Measurements from ENCODE around the gene NLRP11. TPM values are rescaled to one million over a fixed set of nuclear protein-coding genes. Genes with fewer than 3 reads are reported as not detected.
"Not testable (repeated sequence)": the region's sequence is repeated elsewhere in the genome, so short reads cannot be mapped to it uniquely, and the experiment has no call there.

The NLRP11 gene
- polyA plus RNA-seq, 3 donors: not detected

GRCh38 chr19:55778331-55778730, 53.5 kb downstream of the NLRP11 start:
- no peak for DNase-seq
- Histone ChIP-seq H4K20me1 (ENCODE audit: insufficient read depth, low read length) (no peaks in the 10 kb centered on the region), H3K4me1 (ENCODE audit: control insufficient read depth in 1 of 2, insufficient read depth in 2 of 2, low read length in 2 of 2) (no peaks in the 10 kb centered on the region), H3K9ac (ENCODE audit: insufficient read depth, low read length, poor library complexity, severe bottlenecking) (no peak overlapping the region), H3K4me3 (replicated peaks in 1 of 3; ENCODE audit: low read depth in 2 of 3, low read length in 3 of 3) (no peak overlapping the region), H3K79me2 (ENCODE audit: insufficient read depth, low read length) (no peaks in the 10 kb centered on the region), H3K36me3 (replicated peaks in 1 of 2; ENCODE audit: control insufficient read depth in 1 of 2, insufficient read depth in 2 of 2, low read length in 2 of 2) (no peaks in the 10 kb centered on the region), H3K27me3 (ENCODE audit: control insufficient read depth in 2 of 2, insufficient read depth in 2 of 2, low read length in 2 of 2) (no peaks in the 10 kb centered on the region), H3K27ac (ENCODE audit: low read depth in 1 of 2, low read length in 2 of 2) (no peak overlapping the region), H3K9me3 (replicated peaks in 1 of 2; ENCODE audit: control insufficient read depth in 1 of 2, insufficient read depth in 1 of 2, low read length in 2 of 2) (peaks cover 0 to 4% of the 10 kb centered on the region in 2 donors), H2AFZ (ENCODE audit: insufficient read depth, low read depth, low read length, poor library complexity, severe bottlenecking) (no peak overlapping the region), H3K4me2 (replicated peaks; ENCODE audit: extremely low read depth, low read length, poor library complexity, severe bottlenecking) (no peak overlapping the region)
- peaks cover 3 to 4% (median 4%) of the 10 kb centered on the region in 3 donors for H3K27me3 Mint-ChIP-seq (ENCODE audit: low read depth in 3 of 3)
- no peaks in the 10 kb centered on the region for H3K36me3 Mint-ChIP-seq
- H3K4me3 Mint-ChIP-seq: no peak overlapping the region
- 89% methylated on average over 15 of the region's 16 CpGs for WGBS (ENCODE audit: insufficient coverage)
- H3K9me3 Mint-ChIP-seq: peaks cover 0 to 25% (median 4%) of the 10 kb centered on the region in 7 donors
- H3K27ac Mint-ChIP-seq: no peak overlapping the region
- no peaks in the 10 kb centered on the region for H3K4me1 Mint-ChIP-seq
- TF ChIP-seq CTCF (IDR thresholded peaks at IDR 0.05): no peak
- intact Hi-C loops (cut with micrococcal nuclease): no loop called here

GRCh38 chr19:55777528-55777927, 54.3 kb downstream of the NLRP11 start:
- Histone ChIP-seq H3K4me3 (replicated peaks in 1 of 3; ENCODE audit: low read depth in 2 of 3, low read length in 3 of 3) (no peak overlapping the region), H3K9me3 (replicated peaks in 1 of 2; ENCODE audit: control insufficient read depth in 1 of 2, insufficient read depth in 1 of 2, low read length in 2 of 2) (peaks cover 0 to 4% of the 10 kb centered on the region in 2 donors), H4K20me1 (ENCODE audit: insufficient read depth, low read length) (no peaks in the 10 kb centered on the region), H3K9ac (ENCODE audit: insufficient read depth, low read length, poor library complexity, severe bottlenecking) (no peak overlapping the region), H3K27ac (ENCODE audit: low read depth in 1 of 2, low read length in 2 of 2) (no peak overlapping the region), H3K36me3 (replicated peaks in 1 of 2; ENCODE audit: control insufficient read depth in 1 of 2, insufficient read depth in 2 of 2, low read length in 2 of 2) (no peaks in the 10 kb centered on the region), H3K79me2 (ENCODE audit: insufficient read depth, low read length) (no peaks in the 10 kb centered on the region), H3K4me2 (replicated peaks; ENCODE audit: extremely low read depth, low read length, poor library complexity, severe bottlenecking) (no peak overlapping the region), H3K27me3 (ENCODE audit: control insufficient read depth in 2 of 2, insufficient read depth in 2 of 2, low read length in 2 of 2) (no peaks in the 10 kb centered on the region), H3K4me1 (ENCODE audit: control insufficient read depth in 1 of 2, insufficient read depth in 2 of 2, low read length in 2 of 2) (no peaks in the 10 kb centered on the region), H2AFZ (ENCODE audit: insufficient read depth, low read depth, low read length, poor library complexity, severe bottlenecking) (no peak overlapping the region)
- WGBS (ENCODE audit: insufficient coverage): 39% methylated on average over 5 of the region's 7 CpGs
- Mint-ChIP-seq H3K27me3 (ENCODE audit: low read depth in 3 of 3) (peaks cover 2 to 4% (median 3%) of the 10 kb centered on the region in 3 donors), H3K27ac (no peak overlapping the region), H3K4me1 (no peaks in the 10 kb centered on the region), H3K4me3 (no peak overlapping the region), H3K9me3 (peaks cover 0 to 25% (median 4%) of the 10 kb centered on the region in 7 donors), H3K36me3 (no peaks in the 10 kb centered on the region)
- TF ChIP-seq CTCF (IDR thresholded peaks at IDR 0.05): peak; percentile 4
- no peak for DNase-seq
- intact Hi-C loops (cut with micrococcal nuclease): no loop called here

- H3K4me1 ChIP-seq (ENCODE audit: control insufficient read depth in 1 of 2, insufficient read depth in 2 of 2, low read length in 2 of 2): peaks cover 0 to 37% of the 10 kb centered on the region in 2 donors
- H3K4me1 Mint-ChIP-seq; H3K36me3 ChIP-seq (replicated peaks in 1 of 2; ENCODE audit: control insufficient read depth in 1 of 2, insufficient read depth in 2 of 2, low read length in 2 of 2); H3K9ac ChIP-seq (ENCODE audit: insufficient read depth, low read length, poor library complexity, severe bottlenecking); intact Hi-C loops (cut with micrococcal nuclease); H2AFZ ChIP-seq (ENCODE audit: insufficient read depth, low read depth, low read length, poor library complexity, severe bottlenecking); H3K4me3 Mint-ChIP-seq; H3K27me3 Mint-ChIP-seq (ENCODE audit: low read depth in 3 of 3); DNase-seq; H3K9me3 ChIP-seq (replicated peaks in 1 of 2; ENCODE audit: control insufficient read depth in 1 of 2, insufficient read depth in 1 of 2, low read length in 2 of 2); H3K27ac ChIP-seq (ENCODE audit: low read depth in 1 of 2, low read length in 2 of 2); H3K79me2 ChIP-seq (ENCODE audit: insufficient read depth, low read length); H3K27me3 ChIP-seq (ENCODE audit: control insufficient read depth in 2 of 2, insufficient read depth in 2 of 2, low read length in 2 of 2); H3K4me3 ChIP-seq (replicated peaks in 1 of 3; ENCODE audit: low read depth in 2 of 3, low read length in 3 of 3); H3K4me2 ChIP-seq (replicated peaks; ENCODE audit: extremely low read depth, low read length, poor library complexity, severe bottlenecking); H4K20me1 ChIP-seq (ENCODE audit: insufficient read depth, low read length); H3K36me3 Mint-ChIP-seq; H3K27ac Mint-ChIP-seq: not testable (repeated sequence)
- WGBS (ENCODE audit: insufficient coverage): no CpG with 5 or more reads among the region's 3 CpGs
- H3K9me3 Mint-ChIP-seq: peaks cover 8 to 25% (median 21%) of the 10 kb centered on the region in 7 donors
Observed at GRCh38 chr19:55769632-55770031, 62.2 kb downstream of the NLRP11 start.
